SK-N-DZ (cell line): ENCODE data around the gene ATP2C1.
"Not testable (repeated sequence)": the region's sequence is repeated elsewhere in the genome, so short reads cannot be mapped to it uniquely, and the experiment has no call there.

Experiments used
- DNase-seq: peaks from one replicate; pipeline ENCODE4 v3.0.0-alpha.2; 2015; ENCODE audit warnings: low spot score
- small RNA-seq, 2 experiments: library from RNA; depleted of rRNA; stranded (forward); fragments of <200 nt; gene quantifications; one replicate each; pipeline ENCODE3, GENCODE V24; 2014

ATP2C1 gene

GRCh38 chr3:131036200-131036816 is 142.4 kb downstream of the ATP2C1 start:
- DNase-seq, result no peak

- no peak for DNase-seq
Measured at GRCh38 chr3:131036986-131037385, 143.1 kb downstream of the ATP2C1 start.

GRCh38 chr3:131038326-131038725 is 144.4 kb downstream of the ATP2C1 start:
- DNase-seq, result no peak

- DNase-seq, result not testable (repeated sequence)
Measured at GRCh38 chr3:131042271-131042985, 148.5 kb downstream of the ATP2C1 start.

GRCh38 chr3:131047582-131047981 is 153.7 kb downstream of the ATP2C1 start:
- no peak for DNase-seq

GRCh38 chr3:131048030-131048429 is 154.1 kb downstream of the ATP2C1 start:
- no peak for DNase-seq

- no peak for DNase-seq
Measured at GRCh38 chr3:131050001-131050400, 156.1 kb downstream of the ATP2C1 start.

GRCh38 chr3:131053043-131053859 is 159.4 kb downstream of the ATP2C1 start:
- peak; percentile 22 for DNase-seq

Small RNA genes lying within 50 kb of the gene (small RNA-seq; reads per million reads assigned to genes)
- gene RF00019, result 0 reads per million in 2 experiments
